Ishikawa (cell line): ENCODE data around the gene DACT2.

ENCODE experiments used
- EP300 ChIP-seq: IDR thresholded peaks from 2 replicates; pipeline ENCODE4 v1.6.1; 2012; ENCODE audit warnings: borderline replicate concordance
- RAD21 ChIP-seq: IDR thresholded peaks from 2 replicates; pipeline ENCODE4 v1.6.1; 2012; ENCODE audit warnings: low read depth
- ZBTB7A ChIP-seq: IDR thresholded peaks from 2 replicates; pipeline ENCODE4 v1.6.1; 2012; ENCODE audit warnings: low read depth
- TF ChIP-seq, protein P1 (sequence below): IDR thresholded peaks from 2 replicates; pipeline ENCODE4 v1.6.1; 2012
- TF ChIP-seq, protein P2 (sequence below): IDR thresholded peaks from 2 replicates; pipeline ENCODE4 v1.6.1; 2012; ENCODE audit warnings: low read depth, mild to moderate bottlenecking

DNA sequence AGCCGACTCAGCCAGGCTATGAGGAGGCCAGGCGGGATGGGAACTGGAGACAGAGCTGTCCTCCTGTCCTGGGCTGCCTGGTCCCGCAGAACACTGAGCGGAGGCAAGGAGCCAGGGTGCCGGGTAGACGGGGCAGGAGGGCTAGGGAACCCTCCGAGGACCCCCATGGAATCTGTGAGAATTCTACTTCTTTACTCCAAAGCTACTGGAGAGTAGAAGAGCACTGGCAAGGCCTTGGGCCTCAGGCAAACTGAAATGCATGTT lies 14.9 kb downstream of the DACT2 start:
- TF ChIP-seq ZBTB7A (no peak), EP300 (no peak), RAD21 (no peak)
- TF ChIP-seq, protein P1, sequence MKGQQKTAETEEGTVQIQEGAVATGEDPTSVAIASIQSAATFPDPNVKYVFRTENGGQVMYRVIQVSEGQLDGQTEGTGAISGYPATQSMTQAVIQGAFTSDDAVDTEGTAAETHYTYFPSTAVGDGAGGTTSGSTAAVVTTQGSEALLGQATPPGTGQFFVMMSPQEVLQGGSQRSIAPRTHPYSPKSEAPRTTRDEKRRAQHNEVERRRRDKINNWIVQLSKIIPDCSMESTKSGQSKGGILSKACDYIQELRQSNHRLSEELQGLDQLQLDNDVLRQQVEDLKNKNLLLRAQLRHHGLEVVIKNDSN, result no peak
- TF ChIP-seq, protein P2, sequence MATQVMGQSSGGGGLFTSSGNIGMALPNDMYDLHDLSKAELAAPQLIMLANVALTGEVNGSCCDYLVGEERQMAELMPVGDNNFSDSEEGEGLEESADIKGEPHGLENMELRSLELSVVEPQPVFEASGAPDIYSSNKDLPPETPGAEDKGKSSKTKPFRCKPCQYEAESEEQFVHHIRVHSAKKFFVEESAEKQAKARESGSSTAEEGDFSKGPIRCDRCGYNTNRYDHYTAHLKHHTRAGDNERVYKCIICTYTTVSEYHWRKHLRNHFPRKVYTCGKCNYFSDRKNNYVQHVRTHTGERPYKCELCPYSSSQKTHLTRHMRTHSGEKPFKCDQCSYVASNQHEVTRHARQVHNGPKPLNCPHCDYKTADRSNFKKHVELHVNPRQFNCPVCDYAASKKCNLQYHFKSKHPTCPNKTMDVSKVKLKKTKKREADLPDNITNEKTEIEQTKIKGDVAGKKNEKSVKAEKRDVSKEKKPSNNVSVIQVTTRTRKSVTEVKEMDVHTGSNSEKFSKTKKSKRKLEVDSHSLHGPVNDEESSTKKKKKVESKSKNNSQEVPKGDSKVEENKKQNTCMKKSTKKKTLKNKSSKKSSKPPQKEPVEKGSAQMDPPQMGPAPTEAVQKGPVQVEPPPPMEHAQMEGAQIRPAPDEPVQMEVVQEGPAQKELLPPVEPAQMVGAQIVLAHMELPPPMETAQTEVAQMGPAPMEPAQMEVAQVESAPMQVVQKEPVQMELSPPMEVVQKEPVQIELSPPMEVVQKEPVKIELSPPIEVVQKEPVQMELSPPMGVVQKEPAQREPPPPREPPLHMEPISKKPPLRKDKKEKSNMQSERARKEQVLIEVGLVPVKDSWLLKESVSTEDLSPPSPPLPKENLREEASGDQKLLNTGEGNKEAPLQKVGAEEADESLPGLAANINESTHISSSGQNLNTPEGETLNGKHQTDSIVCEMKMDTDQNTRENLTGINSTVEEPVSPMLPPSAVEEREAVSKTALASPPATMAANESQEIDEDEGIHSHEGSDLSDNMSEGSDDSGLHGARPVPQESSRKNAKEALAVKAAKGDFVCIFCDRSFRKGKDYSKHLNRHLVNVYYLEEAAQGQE, result no peak
